CD4-positive, CD25-positive, alpha-beta regulatory T cell (primary cell): ENCODE measurements around the gene SUB1. TPM values are rescaled to one million over a fixed set of nuclear protein-coding genes. Genes with fewer than 3 reads are reported as not detected.

Experiments used
- ATAC-seq, 2 donors: fragments of 150-1000 bp; cut with Tn5 transposase; one replicate each; pipeline ENCODE4 v1.10.0; 2021; ENCODE audit warnings: low read depth in 2 of 2, moderate number of reproducible peaks in 2 of 2, moderate library complexity in 1 of 2
- DNase-seq, 3 donors: peaks; one replicate each; pipeline versions ENCODE4 v3.0.0 to v3.0.0-alpha.2; 2012 to 2022; ENCODE audit warnings: mixed read lengths in 1 of 3
- H3K27ac ChIP-seq: one replicate; pipeline ENCODE4 v1.7.0; 2013; ENCODE audit warnings: mild to moderate bottlenecking, low read length; ENCODE audit not compliant: insufficient read depth, poor library complexity, severe bottlenecking
- H3K27me3 ChIP-seq: one replicate; pipeline ENCODE4 v1.7.0; 2013; ENCODE audit warnings: low read length; ENCODE audit not compliant: control insufficient read depth, insufficient read depth
- H3K36me3 ChIP-seq: one replicate; pipeline ENCODE4 v1.7.0; 2013; ENCODE audit warnings: mild to moderate bottlenecking, low read length, moderate library complexity; ENCODE audit not compliant: control insufficient read depth, insufficient read depth
- H3K4me1 ChIP-seq: 2 replicates; pipeline ENCODE4 v1.7.0; 2013; ENCODE audit warnings: mild to moderate bottlenecking, low read length; ENCODE audit not compliant: insufficient read depth, control insufficient read depth, poor library complexity, severe bottlenecking
- H3K4me3 ChIP-seq: one replicate; pipeline ENCODE4 v1.7.0; 2013; ENCODE audit warnings: low read depth, mild to moderate bottlenecking, low read length, moderate library complexity
- H3K9me3 ChIP-seq, 2 experiments: 1 replicate in 1 of 2; 2 replicates in 1 of 2; pipeline ENCODE4 v1.7.0; 2013; ENCODE audit warnings: low read length in 2 of 2, mild to moderate bottlenecking in 1 of 2, moderate library complexity in 1 of 2; ENCODE audit not compliant: control insufficient read depth in 2 of 2
- H3K27ac Mint-ChIP-seq, 3 donors: one replicate each; pipeline ENCODE4 v1.8.0; 2020 to 2022; ENCODE audit warnings: mild to moderate bottlenecking in 3 of 3, mixed read lengths in 3 of 3, moderate library complexity in 2 of 3
- H3K27me3 Mint-ChIP-seq: one replicate; pipeline ENCODE4 v1.8.0; 2022; ENCODE audit warnings: mild to moderate bottlenecking, mixed read lengths
- H3K36me3 Mint-ChIP-seq: one replicate; pipeline ENCODE4 v1.8.0; 2020; ENCODE audit warnings: mixed read lengths
- H3K4me1 Mint-ChIP-seq, 4 donors: one replicate each; pipeline ENCODE4 v1.8.0; 2020 to 2022; ENCODE audit warnings: mixed read lengths in 4 of 4, mild to moderate bottlenecking in 1 of 4
- H3K4me3 Mint-ChIP-seq, 4 donors: one replicate each; pipeline ENCODE4 v1.8.0; 2020 to 2022; ENCODE audit warnings: mild to moderate bottlenecking in 4 of 4, mixed read lengths in 4 of 4, moderate library complexity in 3 of 4
- H3K9me3 Mint-ChIP-seq, 7 donors: one replicate each; pipeline ENCODE4 v1.8.0; 2020 to 2022; ENCODE audit warnings: mixed read lengths in 7 of 7, mild to moderate bottlenecking in 3 of 7, moderate library complexity in 2 of 7
- polyA plus RNA-seq, 4 donors: library from polyadenylated mRNA; unstranded; fragments of 300-500 nt; fragmentation: Illumina TruSeq; gene quantifications; one replicate each; pipeline ENCODE4 v1.2.3, GENCODE V29; 2021
- total RNA-seq: library from RNA; stranded (reverse); gene quantifications from one replicate; pipeline ENCODE4 v1.2.3, GENCODE V29; 2022

SUB1 gene
- total and polyA plus RNA-seq, 5 donors from 2014 or later, result 379 to 848 (median 595) TPM

DNA sequence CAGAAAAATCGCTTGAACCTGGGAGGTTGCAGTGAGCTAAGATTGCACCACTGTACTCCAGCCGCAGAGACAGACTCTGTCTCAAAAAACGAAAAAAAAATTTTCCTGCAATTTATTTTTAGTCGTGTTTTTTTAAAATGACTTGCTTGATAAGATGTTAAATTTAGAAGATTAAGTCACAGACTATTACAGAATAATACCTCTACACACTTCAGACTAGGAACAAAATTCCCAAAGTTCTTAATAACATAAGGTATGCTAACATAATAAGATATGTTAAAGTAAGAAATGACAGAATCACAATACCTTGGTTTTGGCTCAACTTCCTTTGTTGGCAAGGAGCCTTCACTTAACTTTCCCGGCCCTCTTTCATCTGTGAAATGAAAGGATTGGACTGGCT, 66.3 kb downstream of the SUB1 start:
- Mint-ChIP-seq H3K9me3 (peaks cover 0 to 17% (median 4%) of the 10 kb centered on the region in 7 donors), H3K36me3 (no peaks in the 10 kb centered on the region), H3K27me3 (peaks cover 4% of the 10 kb centered on the region), H3K4me1 (no peaks in the 10 kb centered on the region), H3K27ac (no peak overlapping the region), H3K4me3 (no peak overlapping the region)
- Histone ChIP-seq H3K4me3 (no peak overlapping the region), H3K36me3 (no peaks in the 10 kb centered on the region), H3K27me3 (no peaks in the 10 kb centered on the region), H3K27ac (no peak overlapping the region), H3K4me1 (no peaks in the 10 kb centered on the region), H3K9me3 (peaks cover 0 to under 1% of the 10 kb centered on the region in 2 experiments)
- ATAC-seq, result no peak
- DNase-seq, result no peak

Other genes starting within 250 kb of the SUB1 start
- 63.6 TPM for gene ZFR, start 140.8 kb upstream of the SUB1 start, total RNA-seq
- gene ZFR, start 140.8 kb upstream of the SUB1 start, polyA plus RNA-seq, result 10 to 100 TPM; 68.6 to 84.8 (median 75.4) TPM
- 2.4 TPM for gene NPR3, start 125.8 kb downstream of the SUB1 start, total RNA-seq
- not detected for gene NPR3, start 125.8 kb downstream of the SUB1 start, polyA plus RNA-seq